GM23338 (cell line): ENCODE results near the gene RFX7.

Experiments
- EZH2 ChIP-seq: fragments of 200-600 bp; sonication (generic); IDR thresholded peaks from one replicate; pipeline ENCODE4 v1.8.0; 2017; ENCODE audit warnings: antibody characterized with exemption, mild to moderate bottlenecking, low read depth; ENCODE audit not compliant: unreplicated experiment
- JUNB ChIP-seq: IDR thresholded peaks from one replicate; pipeline ENCODE4 v1.6.1; 2016; ENCODE audit warnings: antibody characterized with exemption; ENCODE audit not compliant: unreplicated experiment

DNA sequence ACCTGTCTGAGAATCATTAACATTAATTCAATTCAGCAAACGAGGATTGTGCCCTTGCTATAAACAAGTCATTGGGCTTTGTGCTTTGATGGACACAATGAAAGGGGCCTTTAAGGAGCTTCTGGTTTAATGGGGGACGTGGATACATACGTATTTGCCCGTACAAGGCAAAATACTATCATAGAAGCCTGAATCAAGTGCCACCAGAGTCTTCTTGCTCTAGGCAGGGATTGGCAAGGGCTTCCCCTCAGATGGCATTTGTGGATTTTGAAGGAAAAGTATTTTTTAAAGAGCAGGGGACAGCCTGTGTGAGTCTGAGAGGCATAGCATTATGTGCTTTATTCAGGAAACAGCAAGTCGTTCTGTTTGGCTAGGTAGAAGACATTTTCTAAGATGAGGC, 166.6 kb downstream of the RFX7 start:
- TF ChIP-seq EZH2 (no peak), JUNB (no peak)
